ENCODE measurements around the gene ACE. TPM values are rescaled to one million over a fixed set of nuclear protein-coding genes. Genes with fewer than 3 reads are reported as not detected.

The ACE gene
- total and polyA plus RNA-seq, 4 experiments from 2014 or later: 1.8 to 56.7 (median 32.1) TPM

- no peak overlapping the region for H3K27ac ChIP-seq (ENCODE audit: low read depth, low read length)
- H3K9me3 ChIP-seq (ENCODE audit: control insufficient read depth in 1 of 2, low read length in 2 of 2): no peaks in the 10 kb centered on the region
- Mint-ChIP-seq H3K36me3 (peaks cover 23 to 42% of the 10 kb centered on the region in 2 donors), H3K4me3 (peak overlapping the region in 7 of 8 donors; percentile 48 to 79 (median 65)), H3K27me3 (no peaks in the 10 kb centered on the region), H3K4me1 (peaks cover 15 to 70% (median 41%) of the 10 kb centered on the region in 4 donors), H3K27ac (peak overlapping the region; percentile 86 to 97 (median 92)), H3K9me3 (no peaks in the 10 kb centered on the region)
- H3K4me1 ChIP-seq (ENCODE audit: insufficient read depth, low read length): peaks cover 56% of the 10 kb centered on the region
- peaks cover 12% of the 10 kb centered on the region for H3K36me3 ChIP-seq (ENCODE audit: insufficient read depth, low read length)
- ChIA-PET POLR2A (ENCODE audit: partially characterized antibody) (interaction anchor here (0.6 to 6.6 kb wide), 10 partner anchors 9 to 267 kb away, joined by 3 to 63 read pairs (median 6); partner anchors contain the start of genes ACE, CYB561, DCAF7 and LIMD2), CTCF (ENCODE audit: partially characterized antibody) (interaction anchor here (0.7 to 7.7 kb wide), 11 partner anchors 8 to 273 kb away, joined by 3 to 97 read pairs (median 5); partner anchors contain the start of genes ACE, CYB561 and TACO1)
- intact Hi-C loops (cut with micrococcal nuclease): no loop called here
- H3K4me3 ChIP-seq (ENCODE audit: low read length in 2 of 2): no peak overlapping the region
- no peaks in the 10 kb centered on the region for H3K27me3 ChIP-seq (ENCODE audit: insufficient read depth, low read length)
- DNase-seq: peak; percentile 70 to 82 (median 76)
Observed at GRCh38 chr17:63434951-63435571, 41.8 kb upstream of the ACE start.

- H3K27ac ChIP-seq (ENCODE audit: low read depth, low read length): no peak overlapping the region
- intact Hi-C loops (cut with micrococcal nuclease): no loop called here
- peaks cover 62% of the 10 kb centered on the region for H3K4me1 ChIP-seq (ENCODE audit: insufficient read depth, low read length)
- no peaks in the 10 kb centered on the region for H3K27me3 ChIP-seq (ENCODE audit: insufficient read depth, low read length)
- H3K36me3 ChIP-seq (ENCODE audit: insufficient read depth, low read length): peaks cover 12% of the 10 kb centered on the region
- Mint-ChIP-seq H3K27me3 (no peaks in the 10 kb centered on the region), H3K27ac (peak overlapping the region in 6 of 7 donors; percentile 19 to 86 (median 36)), H3K4me1 (peaks cover 23 to 75% (median 47%) of the 10 kb centered on the region in 4 donors), H3K4me3 (peak overlapping the region in 1 of 8 donors; percentile 8), H3K9me3 (no peaks in the 10 kb centered on the region), H3K36me3 (peaks cover 23 to 42% of the 10 kb centered on the region in 2 donors)
- ChIA-PET POLR2A (ENCODE audit: partially characterized antibody) (interaction anchor here (0.6 to 6.6 kb wide), 11 partner anchors 9 to 267 kb away, joined by 3 to 63 read pairs (median 5); partner anchors contain the start of genes ACE, CYB561, DCAF7 and LIMD2), CTCF (ENCODE audit: partially characterized antibody) (interaction anchor here (1.0 to 7.7 kb wide), 8 partner anchors 7 to 179 kb away, joined by 3 to 97 read pairs (median 10); partner anchors contain the start of gene ACE)
- H3K4me3 ChIP-seq (ENCODE audit: low read length in 2 of 2): no peak overlapping the region
- DNase-seq: no peak
- no peaks in the 10 kb centered on the region for H3K9me3 ChIP-seq (ENCODE audit: control insufficient read depth in 1 of 2, low read length in 2 of 2)
Observed at GRCh38 chr17:63435681-63436522, 41.0 kb upstream of the ACE start.

- H3K4me3 Mint-ChIP-seq: peak overlapping the region in 1 of 8 donors; percentile 25
- CTCF ChIA-PET (ENCODE audit: partially characterized antibody): interaction anchor here (0.9 to 7.7 kb wide), 6 partner anchors 8 to 175 kb away, joined by 3 to 97 read pairs (median 20); partner anchors contain the start of gene ACE
Observed at GRCh38 chr17:63436523-63437110, 40.2 kb upstream of the ACE start.

GRCh38 chr17:63437287-63438091 lies 39.4 kb upstream of the ACE start:
- H3K4me1 ChIP-seq (ENCODE audit: insufficient read depth, low read length): peaks cover 71% of the 10 kb centered on the region
- CTCF ChIA-PET (ENCODE audit: partially characterized antibody): interaction anchor here (0.9 to 7.7 kb wide), 3 partner anchors 10 to 174 kb away, joined by 5 to 97 read pairs (median 25); no protein-coding TSS in a partner anchor
- peak overlapping the region in 6 of 7 donors; percentile 12 to 94 (median 50) for H3K27ac Mint-ChIP-seq

More at GRCh38 chr17:63436523-63437110, 40.2 kb upstream of the ACE start:
- Histone ChIP-seq H3K4me1 (ENCODE audit: insufficient read depth, low read length) (peaks cover 69% of the 10 kb centered on the region), H3K4me3 (ENCODE audit: low read length in 2 of 2) (no peak overlapping the region), H3K9me3 (ENCODE audit: control insufficient read depth in 1 of 2, low read length in 2 of 2) (no peaks in the 10 kb centered on the region), H3K27ac (ENCODE audit: low read depth, low read length) (no peak overlapping the region), H3K27me3 (ENCODE audit: insufficient read depth, low read length) (no peaks in the 10 kb centered on the region), H3K36me3 (ENCODE audit: insufficient read depth, low read length) (peaks cover 12% of the 10 kb centered on the region)
- H3K9me3 Mint-ChIP-seq: no peaks in the 10 kb centered on the region
- POLR2A ChIA-PET (ENCODE audit: partially characterized antibody): interaction anchor here (1.6 to 6.6 kb wide), 5 partner anchors 9 to 264 kb away, joined by 5 to 63 read pairs (median 18); partner anchors contain the start of genes ACE, CYB561 and LIMD2
- peak overlapping the region in 6 of 7 donors; percentile 3 to 68 (median 52) for H3K27ac Mint-ChIP-seq
- H3K4me1 Mint-ChIP-seq: peaks cover 25 to 83% (median 48%) of the 10 kb centered on the region in 4 donors
- peaks cover 23 to 42% of the 10 kb centered on the region in 2 donors for H3K36me3 Mint-ChIP-seq
- DNase-seq: no peak
- no peaks in the 10 kb centered on the region for H3K27me3 Mint-ChIP-seq
- intact Hi-C loops (cut with micrococcal nuclease): no loop called here

GRCh38 chr17:63438092-63439051 lies 38.5 kb upstream of the ACE start:
- ChIA-PET POLR2A (ENCODE audit: partially characterized antibody) (interaction anchor here (1.5 to 3.6 kb wide), 6 partner anchors 10 to 259 kb away, joined by 11 to 82 read pairs (median 26); partner anchors contain the start of genes ACE, DCAF7 and MAP3K3), CTCF (ENCODE audit: partially characterized antibody) (interaction anchor here (7.7 to 11.2 kb wide), 3 partner anchors 11 to 174 kb away, joined by 86 to 107 read pairs (median 97); partner anchors contain the start of gene ACE)
- DNase-seq: no peak
- Mint-ChIP-seq H3K36me3 (peaks cover 14 to 31% of the 10 kb centered on the region in 2 donors), H3K4me3 (peak overlapping the region in 3 of 8 donors; percentile 17 to 64 (median 26)), H3K27me3 (no peaks in the 10 kb centered on the region), H3K9me3 (no peaks in the 10 kb centered on the region), H3K4me1 (peaks cover 29 to 88% (median 48%) of the 10 kb centered on the region in 4 donors), H3K27ac (peak overlapping the region; percentile 17 to 94 (median 87))
- no peaks in the 10 kb centered on the region for H3K27me3 ChIP-seq (ENCODE audit: insufficient read depth, low read length)
- intact Hi-C loops (cut with micrococcal nuclease): loop anchor here (1.0 kb wide), 1 partner anchor 9 kb away; no protein-coding TSS in a partner anchor
- H3K4me1 ChIP-seq (ENCODE audit: insufficient read depth, low read length): peaks cover 80% of the 10 kb centered on the region
- peaks cover 12% of the 10 kb centered on the region for H3K36me3 ChIP-seq (ENCODE audit: insufficient read depth, low read length)
- no peak overlapping the region for H3K4me3 ChIP-seq (ENCODE audit: low read length in 2 of 2)
- H3K27ac ChIP-seq (ENCODE audit: low read depth, low read length): peak overlapping the region; percentile 43
- H3K9me3 ChIP-seq (ENCODE audit: control insufficient read depth in 1 of 2, low read length in 2 of 2): no peaks in the 10 kb centered on the region

More at GRCh38 chr17:63437287-63438091, 39.4 kb upstream of the ACE start:
- no peak overlapping the region for H3K27ac ChIP-seq (ENCODE audit: low read depth, low read length)
- POLR2A ChIA-PET (ENCODE audit: partially characterized antibody): interaction anchor here (1.6 to 6.6 kb wide), 5 partner anchors 8 to 260 kb away, joined by 5 to 82 read pairs (median 60); partner anchors contain the start of genes ACE and CYB561
- Mint-ChIP-seq H3K27me3 (no peaks in the 10 kb centered on the region), H3K9me3 (no peaks in the 10 kb centered on the region), H3K4me1 (peaks cover 25 to 88% (median 48%) of the 10 kb centered on the region in 4 donors), H3K4me3 (peak overlapping the region in 2 of 8 donors; percentile 5 to 25), H3K36me3 (peaks cover 22 to 40% of the 10 kb centered on the region in 2 donors)
- intact Hi-C loops (cut with micrococcal nuclease): no loop called here
- no peaks in the 10 kb centered on the region for H3K9me3 ChIP-seq (ENCODE audit: control insufficient read depth in 1 of 2, low read length in 2 of 2)
- no peak for DNase-seq
- no peaks in the 10 kb centered on the region for H3K27me3 ChIP-seq (ENCODE audit: insufficient read depth, low read length)
- no peak overlapping the region for H3K4me3 ChIP-seq (ENCODE audit: low read length in 2 of 2)
- H3K36me3 ChIP-seq (ENCODE audit: insufficient read depth, low read length): peaks cover 12% of the 10 kb centered on the region
